Activated B cell treated with CpG ODN at 0.5 μM for 24 hours (primary cell): ENCODE measurements around the gene ANXA7. TPM values are rescaled to one million over a fixed set of nuclear protein-coding genes. Genes with fewer than 3 reads are reported as not detected.

Experiments
- ATAC-seq: fragments of 200-7000 bp; cut with Tn5 transposase; one replicate; pipeline ENCODE4 v1.10.0; 2021; ENCODE audit warnings: low read depth, mild to moderate bottlenecking, moderate library complexity
- CTCF ChIA-PET: fragments of 350-600 bp; sonication (Branson Sonifier 250); formaldehyde crosslinking; loops from one replicate; lab custom pipeline; 2021; ENCODE audit warnings: antibody characterized with exemption; lab: Charles Lee
- POLR2A ChIA-PET: fragments of 350-600 bp; sonication (Branson Sonifier 250); formaldehyde crosslinking; loops from one replicate; lab custom pipeline; 2021; ENCODE audit warnings: antibody characterized with exemption; lab: Charles Lee
- DNase-seq: peaks from one replicate; pipeline ENCODE4 v3.0.0; 2022
- H3K27ac Mint-ChIP-seq: one replicate; pipeline ENCODE4 v1.8.0; 2020; ENCODE audit warnings: mixed read lengths
- H3K27me3 Mint-ChIP-seq: one replicate; pipeline ENCODE4 v1.8.0; 2021; ENCODE audit warnings: mixed read lengths
- H3K36me3 Mint-ChIP-seq: one replicate; pipeline ENCODE4 v1.8.0; 2021; ENCODE audit warnings: low read depth, mixed read lengths
- H3K4me1 Mint-ChIP-seq: one replicate; pipeline ENCODE4 v1.8.0; 2021; ENCODE audit warnings: mixed read lengths
- H3K4me3 Mint-ChIP-seq: one replicate; pipeline ENCODE4 v1.8.0; 2020; ENCODE audit warnings: mild to moderate bottlenecking, mixed read lengths
- H3K9me3 Mint-ChIP-seq: one replicate; pipeline ENCODE4 v1.8.0; 2020; ENCODE audit warnings: mixed read lengths
- CTCF ChIP-seq: fragments of 200-600 bp; IDR thresholded peaks from one replicate; pipeline ENCODE4 v1.8.0; 2022; ENCODE audit warnings: antibody characterized with exemption, mild to moderate bottlenecking
- intact Hi-C: fragments of 100-400 bp; cut with micrococcal nuclease; formaldehyde crosslinking; loops from one replicate; pipeline ENCODE4 v1.15.1; 2024
- total RNA-seq: library from RNA; stranded (reverse); gene quantifications from 2 replicates; pipeline ENCODE4 v1.2.3, GENCODE V29; 2022

The ANXA7 gene
- total RNA-seq, 1 donor from 2014 or later = 150 TPM

GRCh38 chr10:73448384-73448783 lies 34.5 kb upstream of the ANXA7 start:
- DNase-seq = no peak
- Mint-ChIP-seq H3K4me1 (no peaks in the 10 kb centered on the region), H3K27ac (no peak overlapping the region), H3K9me3 (no peaks in the 10 kb centered on the region), H3K36me3 (peaks cover 51% of the 10 kb centered on the region), H3K4me3 (no peak overlapping the region), H3K27me3 (no peaks in the 10 kb centered on the region)
- TF ChIP-seq CTCF = no peak
- intact Hi-C loops = no loop called here
- no peak for ATAC-seq
- CTCF ChIA-PET = no interaction called here
- POLR2A ChIA-PET = no interaction called here

GRCh38 chr10:73446926-73447325 lies 33.1 kb upstream of the ANXA7 start:
- Mint-ChIP-seq H3K27ac (no peak overlapping the region), H3K36me3 (peaks cover 50% of the 10 kb centered on the region), H3K4me3 (no peak overlapping the region), H3K9me3 (no peaks in the 10 kb centered on the region), H3K27me3 (no peaks in the 10 kb centered on the region), H3K4me1 (no peaks in the 10 kb centered on the region)
- ATAC-seq = no peak
- no peak for TF ChIP-seq CTCF
- DNase-seq = no peak
- POLR2A ChIA-PET = no interaction called here
- CTCF ChIA-PET = no interaction called here
- intact Hi-C loops = no loop called here

- Mint-ChIP-seq H3K4me3 (no peak overlapping the region), H3K4me1 (no peaks in the 10 kb centered on the region), H3K36me3 (peaks cover 60% of the 10 kb centered on the region), H3K9me3 (no peaks in the 10 kb centered on the region), H3K27ac (no peak overlapping the region), H3K27me3 (no peaks in the 10 kb centered on the region)
- DNase-seq = no peak
- no peak for TF ChIP-seq CTCF
- no peak for ATAC-seq
- ChIA-PET CTCF (no interaction called here), POLR2A (no interaction called here)
- intact Hi-C loops = no loop called here
These were observed 30.6 kb upstream of the ANXA7 start for GRCh38 chr10:73444457-73444856.

- CTCF ChIA-PET = no interaction called here
- no peaks in the 10 kb centered on the region for H3K9me3 Mint-ChIP-seq
- no peaks in the 10 kb centered on the region for H3K4me1 Mint-ChIP-seq
- H3K4me3 Mint-ChIP-seq = no peak overlapping the region
- H3K27me3 Mint-ChIP-seq = no peaks in the 10 kb centered on the region
- POLR2A ChIA-PET = no interaction called here
- no peak overlapping the region for H3K27ac Mint-ChIP-seq
- TF ChIP-seq CTCF = no peak
- no peak for DNase-seq
- peaks cover 55% of the 10 kb centered on the region for H3K36me3 Mint-ChIP-seq
- ATAC-seq = no peak
- intact Hi-C loops = no loop called here
These were observed 25.9 kb upstream of the ANXA7 start for GRCh38 chr10:73439605-73440312.

GRCh38 chr10:73439055-73439454 lies 25.2 kb upstream of the ANXA7 start:
- no peak overlapping the region for H3K27ac Mint-ChIP-seq
- no peaks in the 10 kb centered on the region for H3K9me3 Mint-ChIP-seq
- H3K4me3 Mint-ChIP-seq = no peak overlapping the region
- CTCF ChIA-PET = no interaction called here
- H3K4me1 Mint-ChIP-seq = no peaks in the 10 kb centered on the region
- POLR2A ChIA-PET = no interaction called here
- intact Hi-C loops = no loop called here
- no peaks in the 10 kb centered on the region for H3K27me3 Mint-ChIP-seq
- peaks cover 53% of the 10 kb centered on the region for H3K36me3 Mint-ChIP-seq
- DNase-seq = no peak
- no peak for ATAC-seq
- no peak for TF ChIP-seq CTCF
